PC-9 (cell line): ENCODE data around the gene COL18A1. TPM values are rescaled to one million over a fixed set of nuclear protein-coding genes. Genes with fewer than 3 reads are reported as not detected.

ENCODE experiments used
- BruUV-seq: library from RNA; stranded (reverse); fragments of 400-500 nt; replicated peaks from 2 replicates; lab custom pipeline; 2021; lab: Mats Ljungman, UMichigan
- CTCF ChIA-PET: fragments of 300-600 bp; sonication (Branson Sonifier 250); formaldehyde crosslinking; loops from one replicate; lab custom pipeline; 2022; ENCODE audit warnings: antibody characterized with exemption; lab: Charles Lee
- POLR2A ChIA-PET: fragments of 300-600 bp; sonication (Branson Sonifier 250); formaldehyde crosslinking; loops from one replicate; lab custom pipeline; 2022; ENCODE audit warnings: antibody characterized with exemption; ENCODE audit not compliant: unreplicated experiment; lab: Charles Lee
- DNase-seq, 2 experiments: peaks; one replicate each; pipeline versions ENCODE4 v3.0.0 to v3.0.0-alpha.2; 2015 to 2022; ENCODE audit warnings: mixed read lengths in 1 of 2
- H2AFZ ChIP-seq: fragments of 200-600 bp; sonication (generic); 2 replicates; pipeline ENCODE4 v1.8.1; 2017; ENCODE audit warnings: antibody characterized with exemption
- H3F3A ChIP-seq: fragments of 200-600 bp; sonication (generic); 2 replicates; pipeline ENCODE4 v1.8.1; 2017; ENCODE audit warnings: antibody characterized with exemption, mild to moderate bottlenecking, low read depth; ENCODE audit not compliant: insufficient read depth
- H3K27ac ChIP-seq: fragments of 200-600 bp; sonication (generic); 2 replicates; pipeline ENCODE4 v1.6.1; 2016; ENCODE audit warnings: mixed run types
- H3K27me3 ChIP-seq: fragments of 200-600 bp; sonication (generic); 2 replicates; pipeline ENCODE4 v1.6.1; 2016; ENCODE audit warnings: low read depth, mixed run types; ENCODE audit not compliant: insufficient read depth
- H3K36me3 ChIP-seq: fragments of 200-600 bp; sonication (generic); 2 replicates; pipeline ENCODE4 v1.6.1; 2016; ENCODE audit warnings: low read depth, mixed run types
- H3K4me1 ChIP-seq: fragments of 200-600 bp; sonication (generic); replicated peaks from 2 replicates; pipeline ENCODE4 v1.6.1; 2016; ENCODE audit warnings: mixed run types; ENCODE audit not compliant: insufficient read depth
- H3K4me2 ChIP-seq: fragments of 200-600 bp; sonication (generic); 2 replicates; pipeline ENCODE4 v1.6.1; 2017; ENCODE audit warnings: mixed run types
- H3K4me3 ChIP-seq: fragments of 200-600 bp; sonication (generic); 2 replicates; pipeline ENCODE4 v1.6.1; 2016; ENCODE audit warnings: mixed run types
- H3K79me2 ChIP-seq: fragments of 200-600 bp; sonication (generic); 2 replicates; pipeline ENCODE4 v1.6.1; 2017; ENCODE audit warnings: low read depth, mixed run types
- H3K9me2 ChIP-seq: fragments of 200-600 bp; sonication (generic); 2 replicates; pipeline ENCODE4 v1.8.1; 2017; ENCODE audit warnings: mild to moderate bottlenecking; ENCODE audit not compliant: insufficient read depth
- H3K9me3 ChIP-seq: fragments of 200-600 bp; sonication (generic); 2 replicates; pipeline ENCODE4 v1.8.1; 2016; ENCODE audit warnings: low read depth; ENCODE audit not compliant: insufficient read depth
- H4K20me1 ChIP-seq: fragments of 200-600 bp; sonication (generic); 2 replicates; pipeline ENCODE4 v1.8.1; 2017; ENCODE audit not compliant: insufficient read depth
- CTCF ChIP-seq: fragments of 200-600 bp; sonication (generic); conservative IDR thresholded peaks from 2 replicates; pipeline ENCODE4 v1.6.1; 2017; ENCODE audit warnings: mixed run types, antibody characterized with exemption, mild to moderate bottlenecking, moderate library complexity
- EZH2 ChIP-seq: fragments of 200-600 bp; sonication (generic); IDR thresholded peaks from 2 replicates; pipeline ENCODE4 v1.8.0; 2017; ENCODE audit warnings: antibody characterized with exemption, low read depth
- intact Hi-C: fragments of 100-400 bp; cut with micrococcal nuclease; formaldehyde crosslinking; loops from one replicate; pipeline ENCODE4 v1.10.0; 2022; ENCODE audit not compliant: unreplicated experiment
- total RNA-seq: library from RNA; stranded (reverse); gene quantifications from 2 replicates; pipeline ENCODE4 v1.2.3, GENCODE V29; 2021

COL18A1 gene
- total RNA-seq, 1 experiment from 2014 or later, result 82.4 TPM

GRCh38 chr21:45490049-45490731 lies 85.2 kb downstream of the COL18A1 start:
- Histone ChIP-seq H2AFZ (no peak overlapping the region), H3K4me3 (no peak overlapping the region), H3K9me2 (no peaks in the 10 kb centered on the region), H4K20me1 (no peaks in the 10 kb centered on the region), H3K4me1 (no peaks in the 10 kb centered on the region), H3K27ac (no peak overlapping the region), H3F3A (no peaks in the 10 kb centered on the region), H3K4me2 (no peak overlapping the region), H3K9me3 (no peaks in the 10 kb centered on the region), H3K79me2 (no peaks in the 10 kb centered on the region), H3K36me3 (no peaks in the 10 kb centered on the region), H3K27me3 (no peaks in the 10 kb centered on the region)
- TF ChIP-seq CTCF (no peak), EZH2 (no peak)
- ChIA-PET POLR2A (no interaction called here), CTCF (no interaction called here)
- intact Hi-C loops, result no loop called here
- DNase-seq, result no peak
- BruUV-seq, result no TSS peak

- Histone ChIP-seq H3K27me3 (no peaks in the 10 kb centered on the region), H3K36me3 (no peaks in the 10 kb centered on the region), H3K4me1 (no peaks in the 10 kb centered on the region), H3F3A (no peaks in the 10 kb centered on the region), H3K27ac (no peak overlapping the region), H3K9me3 (no peaks in the 10 kb centered on the region), H4K20me1 (no peaks in the 10 kb centered on the region), H3K79me2 (no peaks in the 10 kb centered on the region), H3K4me2 (no peak overlapping the region), H3K4me3 (no peak overlapping the region), H2AFZ (no peak overlapping the region), H3K9me2 (no peaks in the 10 kb centered on the region)
- ChIA-PET POLR2A (no interaction called here), CTCF (no interaction called here)
- DNase-seq, result no peak
- no TSS peak for BruUV-seq
- intact Hi-C loops, result no loop called here
- no peak for TF ChIP-seq EZH2
- no peak for TF ChIP-seq CTCF
Measured at GRCh38 chr21:45491056-45491455, 86.1 kb downstream of the COL18A1 start.

- Histone ChIP-seq H3K9me3 (no peaks in the 10 kb centered on the region), H3K27ac (no peak overlapping the region), H3K79me2 (no peaks in the 10 kb centered on the region), H3F3A (no peaks in the 10 kb centered on the region), H3K4me1 (no peaks in the 10 kb centered on the region), H3K9me2 (no peaks in the 10 kb centered on the region), H4K20me1 (no peaks in the 10 kb centered on the region), H2AFZ (no peak overlapping the region), H3K4me2 (no peak overlapping the region), H3K36me3 (no peaks in the 10 kb centered on the region), H3K4me3 (no peak overlapping the region), H3K27me3 (no peaks in the 10 kb centered on the region)
- intact Hi-C loops, result no loop called here
- BruUV-seq, result no TSS peak
- no peak for DNase-seq
- ChIA-PET POLR2A (interaction anchor here (0.6 kb wide), 1 partner anchor 21 kb away, joined by 6 read pairs; no protein-coding TSS in a partner anchor), CTCF (no interaction called here)
- no peak for TF ChIP-seq EZH2
- no peak for TF ChIP-seq CTCF
Measured at GRCh38 chr21:45491623-45492022, 86.7 kb downstream of the COL18A1 start.
